ENCODE measurements around the gene PEX11G.
"Not testable (repeated sequence)": the region's sequence is repeated elsewhere in the genome, so short reads cannot be mapped to it uniquely, and the experiment has no call there.

- TF ChIP-seq CTCF, POLR2A (IDR thresholded peaks at IDR 0.05): not testable (repeated sequence)
Observed at GRCh38 chr19:7433456-7433855, 55.4 kb downstream of the PEX11G start.

Data from body of pancreas (tissue), 4 donors.